ENCODE results near the gene ERCC2. TPM values are rescaled to one million over a fixed set of nuclear protein-coding genes. Genes with fewer than 3 reads are reported as not detected.

The ERCC2 gene
- total and polyA plus RNA-seq, 2 of the 4 experiments (the other 2 are of a cell fraction), result 30.6 to 66.5 TPM

- Histone ChIP-seq H3K14ac (replicated peaks; ENCODE audit: low read depth, low read length) (no peak overlapping the region), H4K20me1 (ENCODE audit: insufficient read depth, low read length) (no peaks in the 10 kb centered on the region), H2BK15ac (ENCODE audit: low read depth, low read length) (no peak overlapping the region), H3K27ac (ENCODE audit: insufficient read depth, low read length) (no peak overlapping the region), H3K9ac (ENCODE audit: low read depth, low read length) (no peak overlapping the region), H3K4me2 (ENCODE audit: low read depth, low read length) (no peak overlapping the region), H3K18ac (ENCODE audit: low read depth, low read length) (no peak overlapping the region), H4K91ac (ENCODE audit: insufficient read depth, low read depth, low read length) (no peak overlapping the region), H2BK20ac (ENCODE audit: low read depth, low read length) (no peak overlapping the region), H3K9me1 (ENCODE audit: insufficient read depth, low read length) (0 out of 2 replicates have a peak, but pooled peaks cover 3% of the 10 kb centered on the region), H3K4ac (ENCODE audit: low read depth, low read length) (no peak overlapping the region), H3K79me1 (ENCODE audit: low read depth in 1 of 2, low read length in 2 of 2) (no peaks in the 10 kb centered on the region), H3K4me3 (ENCODE audit: insufficient read depth, low read depth, low read length) (no peak overlapping the region), H3K27me3 (ENCODE audit: control insufficient read depth, insufficient read depth, low read length) (peaks cover 22% of the 10 kb centered on the region), H2BK120ac (ENCODE audit: low read depth, low read length) (no peak overlapping the region), H2BK5ac (ENCODE audit: low read depth, low read length, poor library complexity, severe bottlenecking) (no peak overlapping the region), H4K5ac (ENCODE audit: low read depth, low read length) (no peak overlapping the region), H2AK9ac (replicated peaks; ENCODE audit: low read depth, low read length, poor library complexity) (no peak overlapping the region), H3K23ac (ENCODE audit: low read depth, low read length) (no peak overlapping the region), H2AK5ac (ENCODE audit: low read depth, low read length) (no peak overlapping the region), H3K4me1 (ENCODE audit: control insufficient read depth, insufficient read depth, low read length) (no peaks in the 10 kb centered on the region), H3K9me3 (ENCODE audit: control insufficient read depth, insufficient read depth, low read length) (no peaks in the 10 kb centered on the region), H2AFZ (replicated peaks; ENCODE audit: low read length, poor library complexity) (peak overlapping the region; percentile 78), H3K36me3 (ENCODE audit: control insufficient read depth, insufficient read depth, low read length) (no peaks in the 10 kb centered on the region), H3K56ac (ENCODE audit: extremely low read depth, insufficient read depth, low read length) (no peak overlapping the region), H4K8ac (ENCODE audit: low read depth in 2 of 2, low read length in 2 of 2) (no peak overlapping the region)
- ATAC-seq (ENCODE audit: low read depth) (no peak), DNase-seq (no peak)
- POLR2A ChIA-PET (ENCODE audit: unreplicated experiment), result no interaction called here
- intact Hi-C loops (cut with micrococcal nuclease) (no loop called here), dilution Hi-C loops (cut with HindIII; ENCODE audit: low sequenced_read_pairs, unreplicated experiment) (no loop called here), in situ Hi-C loops (cut with MboI; ENCODE audit: low sequenced_read_pairs) (no loop called here)
- CTCF ChIA-PET, result no interaction called here
- no TSS peak for BruUV-seq (replicated peaks)
- WGBS, 2 experiments (ENCODE audit: extremely low coverage in 2 of 2, insufficient read length in 1 of 2), result 43% methylated on average over 11 of the region's 18 CpGs; no CpG with 5 or more reads in 1 of the 2 experiments
- no peak for TF ChIP-seq RAD21 (IDR thresholded peaks at IDR 0.05; ENCODE audit: low read length)
- TF ChIP-seq NFE2L2 (IDR thresholded peaks at IDR 0.05; ENCODE audit: low read depth, low read length), result no peak
- no peak for TF ChIP-seq CHD1 (IDR thresholded peaks at IDR 0.05; ENCODE audit: low read depth, low read length)
- no peak for TF ChIP-seq FOS (IDR thresholded peaks at IDR 0.05; ENCODE audit: low read depth, low read length)
- no peak for TF ChIP-seq MAZ (IDR thresholded peaks at IDR 0.05; ENCODE audit: borderline replicate concordance, low read depth, low read length)
- TF ChIP-seq CEBPB (IDR thresholded peaks at IDR 0.05; ENCODE audit: low read depth, low read length), result no peak
- no peak for TF ChIP-seq POLR2A (IDR thresholded peaks at IDR 0.05; ENCODE audit: low read depth, low read length)
- no peak for TF ChIP-seq RFX5 (IDR thresholded peaks at IDR 0.05; ENCODE audit: low read depth, low read length)
- TF ChIP-seq, protein P1, sequence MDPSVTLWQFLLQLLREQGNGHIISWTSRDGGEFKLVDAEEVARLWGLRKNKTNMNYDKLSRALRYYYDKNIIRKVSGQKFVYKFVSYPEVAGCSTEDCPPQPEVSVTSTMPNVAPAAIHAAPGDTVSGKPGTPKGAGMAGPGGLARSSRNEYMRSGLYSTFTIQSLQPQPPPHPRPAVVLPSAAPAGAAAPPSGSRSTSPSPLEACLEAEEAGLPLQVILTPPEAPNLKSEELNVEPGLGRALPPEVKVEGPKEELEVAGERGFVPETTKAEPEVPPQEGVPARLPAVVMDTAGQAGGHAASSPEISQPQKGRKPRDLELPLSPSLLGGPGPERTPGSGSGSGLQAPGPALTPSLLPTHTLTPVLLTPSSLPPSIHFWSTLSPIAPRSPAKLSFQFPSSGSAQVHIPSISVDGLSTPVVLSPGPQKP (IDR thresholded peaks at IDR 0.05; ENCODE audit: borderline replicate concordance, low read depth, low read length), result no peak
- TF ChIP-seq, protein P2, sequence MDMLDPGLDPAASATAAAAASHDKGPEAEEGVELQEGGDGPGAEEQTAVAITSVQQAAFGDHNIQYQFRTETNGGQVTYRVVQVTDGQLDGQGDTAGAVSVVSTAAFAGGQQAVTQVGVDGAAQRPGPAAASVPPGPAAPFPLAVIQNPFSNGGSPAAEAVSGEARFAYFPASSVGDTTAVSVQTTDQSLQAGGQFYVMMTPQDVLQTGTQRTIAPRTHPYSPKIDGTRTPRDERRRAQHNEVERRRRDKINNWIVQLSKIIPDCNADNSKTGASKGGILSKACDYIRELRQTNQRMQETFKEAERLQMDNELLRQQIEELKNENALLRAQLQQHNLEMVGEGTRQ (IDR thresholded peaks at IDR 0.05; ENCODE audit: low read depth, low read length), result no peak
- no peak for TF ChIP-seq MXI1 (IDR thresholded peaks at IDR 0.05; ENCODE audit: borderline replicate concordance, low read depth, low read length)
- no peak for TF ChIP-seq MAFK (IDR thresholded peaks at IDR 0.05; ENCODE audit: low read depth, low read length)
- TF ChIP-seq BHLHE40 (IDR thresholded peaks at IDR 0.05; ENCODE audit: low read depth, low read length), result no peak
- TF ChIP-seq RCOR1 (IDR thresholded peaks at IDR 0.05; ENCODE audit: insufficient replicate concordance, low read length), result no peak
- no peak for TF ChIP-seq CTCF (conservative IDR thresholded peaks at IDR 0.05; ENCODE audit: low read depth, low read length)
- no peak for TF ChIP-seq SMC3 (IDR thresholded peaks at IDR 0.05; ENCODE audit: low read depth, low read length)
Observed at GRCh38 chr19:45311621-45312020, 58.8 kb downstream of the ERCC2 start.

Data from IMR-90 (cell line).